ENCODE results near the gene HDGFL2.

Gene HDGFL2

DNA sequence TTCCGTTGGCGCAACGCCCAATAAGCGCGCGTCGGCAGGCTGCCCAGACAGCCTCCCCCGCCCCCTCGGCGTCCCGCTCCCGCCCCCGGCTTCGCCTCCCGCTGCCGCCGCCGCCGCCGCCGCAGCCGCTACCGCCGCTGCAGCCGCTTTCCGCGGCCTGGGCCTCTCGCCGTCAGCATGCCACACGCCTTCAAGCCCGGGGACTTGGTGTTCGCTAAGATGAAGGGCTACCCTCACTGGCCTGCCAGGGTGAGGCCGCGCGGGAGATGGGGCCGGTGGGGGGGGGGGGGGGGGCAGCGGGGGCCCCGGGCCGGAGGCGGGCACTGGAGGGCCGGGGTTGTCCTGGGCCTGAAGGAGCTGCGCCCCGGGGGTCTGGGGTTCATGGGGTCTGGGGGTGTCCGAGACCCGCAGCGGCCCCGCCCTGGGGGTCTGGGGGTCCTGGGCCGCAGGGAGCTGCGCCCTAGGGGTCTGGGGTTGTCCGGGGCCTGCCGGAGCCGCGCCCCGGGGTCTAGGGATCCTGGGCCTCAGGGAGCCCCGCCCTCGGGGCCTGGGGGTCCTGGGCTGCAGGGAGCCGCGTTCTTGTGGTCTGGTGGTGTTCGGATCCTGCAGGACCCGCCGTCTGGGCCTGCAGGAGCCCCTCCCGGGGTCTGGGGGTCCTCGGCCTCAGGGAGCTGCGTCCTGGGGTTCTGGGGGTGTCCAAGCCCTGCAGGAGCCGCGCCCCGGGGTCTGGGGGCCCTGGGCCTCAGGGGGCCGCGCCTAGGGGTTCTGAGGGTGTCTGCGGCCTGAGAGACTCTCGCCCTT, at the start of gene HDGFL2:
TSS of gene HDGFL2 (plus strand) at position 124 of the 801 bp plus-strand sequence. CDS start at position 178, 54 bp downstream.
- no peak for DNase-seq (ENCODE audit: low spot score)

DNA sequence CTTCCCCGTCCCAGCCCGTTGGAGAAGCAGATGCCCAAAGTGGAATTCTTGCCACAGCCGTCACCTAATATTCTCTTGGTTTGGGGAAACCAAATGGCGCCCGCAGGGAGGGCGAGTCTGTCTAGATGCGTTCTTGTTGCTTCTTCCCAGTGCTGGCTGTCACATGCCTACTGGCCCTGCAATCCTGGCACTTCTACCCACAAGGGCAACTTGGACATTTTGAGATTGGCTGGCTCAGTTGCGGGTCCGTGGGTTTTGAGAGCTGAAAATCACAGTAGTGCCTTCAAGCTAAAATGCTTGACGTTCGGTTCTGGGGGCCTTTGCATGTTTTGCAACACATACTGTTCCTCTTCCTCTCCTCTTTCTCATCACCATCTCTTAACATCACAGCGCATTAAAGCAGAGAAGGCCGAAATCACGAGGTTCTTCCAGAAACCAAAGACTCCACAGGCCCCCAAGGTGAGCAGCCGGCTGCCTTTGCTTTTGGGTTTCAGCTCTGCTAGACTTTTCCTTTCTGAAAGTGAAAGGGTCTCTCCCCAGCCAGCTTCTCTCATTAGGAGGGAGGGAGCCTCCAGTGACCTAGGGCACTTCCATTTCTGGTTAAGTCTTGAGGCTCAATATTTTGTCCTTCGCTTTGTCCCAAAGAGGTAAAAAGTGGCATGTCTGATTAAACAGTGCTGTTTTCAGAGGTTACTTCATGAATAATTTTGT, 48.5 kb upstream of the HDGFL2 start:
- DNase-seq (ENCODE audit: low spot score) = no peak

DNA sequence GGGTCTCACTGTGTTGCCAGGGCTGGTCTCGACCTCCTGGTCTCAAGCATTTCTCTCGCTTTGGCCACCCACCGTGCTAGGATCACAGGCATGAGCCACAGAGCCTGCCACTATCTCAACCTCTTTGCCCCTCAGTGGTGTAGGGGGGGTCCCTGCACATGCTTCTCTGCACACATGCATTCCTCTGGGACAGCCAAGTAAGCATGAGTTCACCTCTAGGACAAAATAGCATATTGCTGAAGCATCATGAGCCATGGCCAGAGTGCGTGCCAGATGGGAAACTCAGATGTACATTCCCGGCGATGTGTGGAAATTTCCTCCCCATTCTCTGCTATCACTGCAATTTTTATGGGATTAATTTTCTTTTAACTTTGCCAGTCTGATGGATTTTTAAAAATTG, 46.6 kb upstream of the HDGFL2 start:
- DNase-seq (ENCODE audit: low spot score) = no peak

- DNase-seq (ENCODE audit: low spot score) = no peak
Observed at GRCh38 chr19:4428326-4428975, 43.6 kb upstream of the HDGFL2 start.

DNA sequence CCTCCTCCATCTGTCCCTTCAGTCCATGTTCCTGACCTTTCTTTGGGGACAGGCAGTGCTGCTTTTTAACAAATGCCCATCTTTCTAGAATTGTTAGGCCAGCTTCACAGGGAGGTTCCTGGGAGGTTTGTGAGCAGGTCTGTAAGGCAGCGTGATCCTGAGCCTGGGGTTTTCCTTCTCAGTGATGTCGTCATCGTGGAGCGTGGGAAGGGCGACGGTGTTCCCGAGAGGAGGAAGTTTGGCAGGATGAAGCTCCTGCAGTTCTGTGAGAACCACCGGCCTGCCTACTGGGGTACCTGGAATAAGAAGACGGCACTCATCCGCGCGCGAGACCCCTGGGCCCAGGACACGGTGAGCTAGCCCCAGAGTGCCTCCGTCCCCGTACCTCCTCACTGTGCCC, 42.8 kb upstream of the HDGFL2 start:
- no peak for DNase-seq (ENCODE audit: low spot score)

DNA sequence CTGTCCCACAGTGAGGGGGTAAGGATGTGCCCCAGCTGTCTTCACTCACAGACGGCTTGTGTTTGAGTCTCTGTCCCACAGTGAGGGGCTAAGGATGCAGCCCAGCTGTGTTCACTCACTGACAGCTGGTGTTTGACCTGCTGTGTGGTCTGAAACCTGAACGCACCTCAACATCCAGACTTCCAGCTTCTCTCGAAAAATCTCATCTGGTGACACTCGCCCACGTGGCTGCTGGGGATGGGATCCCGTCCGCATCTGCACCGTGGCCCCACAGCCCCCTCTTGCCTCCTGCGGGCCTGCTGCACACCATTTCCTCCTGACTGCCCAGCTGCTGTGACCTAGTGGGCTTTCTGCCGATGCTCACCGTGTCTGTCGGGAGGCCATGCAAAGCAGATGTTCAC, 42.3 kb upstream of the HDGFL2 start:
- DNase-seq (ENCODE audit: low spot score) = no peak

DNA sequence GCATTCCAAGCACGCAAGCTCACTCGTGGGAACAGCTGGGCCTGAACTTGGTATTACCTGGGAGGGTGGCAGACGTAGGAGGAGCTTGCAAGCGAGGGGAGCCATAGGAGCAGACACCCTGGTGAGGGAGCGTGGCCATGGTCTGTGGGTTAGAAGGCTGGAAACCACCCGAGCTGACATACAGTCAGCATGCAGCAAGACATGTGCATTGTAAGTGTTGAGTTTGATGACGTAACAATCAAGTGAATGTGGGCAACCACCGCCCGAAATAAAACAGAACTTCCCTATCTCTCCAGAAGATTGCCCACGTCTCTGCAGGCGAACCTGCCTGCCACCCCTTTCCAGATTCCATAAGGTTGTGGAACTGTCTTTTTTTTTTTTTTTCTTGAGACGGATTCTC, 41.3 kb upstream of the HDGFL2 start:
- no peak for DNase-seq (ENCODE audit: low spot score)

DNA sequence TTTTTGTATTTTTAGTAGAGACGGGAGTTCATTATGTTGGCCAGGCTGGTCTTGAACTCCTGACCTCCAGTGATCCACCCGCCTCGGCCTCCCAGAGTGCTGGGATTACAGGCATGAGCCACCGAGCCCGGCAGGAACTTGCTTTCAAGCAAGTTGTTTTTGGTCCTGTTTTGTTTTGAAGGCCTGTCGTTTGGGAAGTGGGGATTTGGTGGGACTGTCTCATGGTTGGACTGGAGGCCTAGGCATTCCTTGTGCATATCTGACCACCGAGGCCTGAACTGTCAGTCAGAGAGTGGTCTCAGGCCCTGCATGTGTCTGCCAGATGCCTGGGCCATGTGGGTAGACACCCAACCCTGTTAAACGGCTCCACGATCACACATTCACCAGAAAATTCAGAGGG, 40.8 kb upstream of the HDGFL2 start:
- no peak for DNase-seq (ENCODE audit: low spot score)

- DNase-seq (ENCODE audit: low spot score) = no peak
Observed at GRCh38 chr19:4431808-4432674, 40.1 kb upstream of the HDGFL2 start.

DNA sequence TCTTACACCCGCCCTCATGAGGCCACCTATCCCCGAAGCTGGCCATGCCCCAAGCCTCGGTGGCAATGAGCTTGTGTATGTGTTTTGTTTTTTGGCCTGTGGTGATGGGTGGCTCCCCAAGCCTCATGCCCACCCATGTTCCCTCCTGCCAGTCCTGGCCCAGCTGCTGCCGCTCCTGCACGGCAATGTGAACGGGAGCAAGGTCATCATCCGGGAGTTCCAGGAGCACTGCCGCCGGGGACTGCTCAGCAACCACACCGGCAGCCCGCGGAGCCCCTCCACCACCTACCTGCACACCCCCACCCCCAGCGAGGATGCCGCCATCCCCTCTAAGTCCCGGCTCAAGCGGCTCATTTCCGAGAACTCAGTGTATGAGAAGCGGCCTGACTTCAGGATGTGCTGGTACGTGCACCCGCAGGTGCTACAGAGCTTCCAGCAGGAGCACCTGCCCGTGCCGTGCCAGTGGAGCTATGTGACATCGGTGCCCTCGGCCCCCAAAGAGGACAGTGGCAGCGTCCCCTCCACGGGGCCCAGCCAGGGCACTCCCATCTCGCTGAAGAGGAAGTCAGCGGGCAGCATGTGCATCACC, 39.1 kb upstream of the HDGFL2 start:
- DNase-seq (ENCODE audit: low spot score) = no peak

GRCh38 chr19:4434391-4434790, 37.7 kb upstream of the HDGFL2 start:
- no peak for DNase-seq (ENCODE audit: low spot score)

- DNase-seq (ENCODE audit: low spot score) = no peak
Observed at GRCh38 chr19:4436231-4436630, 35.9 kb upstream of the HDGFL2 start.

- DNase-seq (ENCODE audit: low spot score) = no peak
Observed at GRCh38 chr19:4437103-4437502, 35.0 kb upstream of the HDGFL2 start.

GRCh38 chr19:4439243-4439642, 32.9 kb upstream of the HDGFL2 start:
- DNase-seq (ENCODE audit: low spot score) = no peak

DNA sequence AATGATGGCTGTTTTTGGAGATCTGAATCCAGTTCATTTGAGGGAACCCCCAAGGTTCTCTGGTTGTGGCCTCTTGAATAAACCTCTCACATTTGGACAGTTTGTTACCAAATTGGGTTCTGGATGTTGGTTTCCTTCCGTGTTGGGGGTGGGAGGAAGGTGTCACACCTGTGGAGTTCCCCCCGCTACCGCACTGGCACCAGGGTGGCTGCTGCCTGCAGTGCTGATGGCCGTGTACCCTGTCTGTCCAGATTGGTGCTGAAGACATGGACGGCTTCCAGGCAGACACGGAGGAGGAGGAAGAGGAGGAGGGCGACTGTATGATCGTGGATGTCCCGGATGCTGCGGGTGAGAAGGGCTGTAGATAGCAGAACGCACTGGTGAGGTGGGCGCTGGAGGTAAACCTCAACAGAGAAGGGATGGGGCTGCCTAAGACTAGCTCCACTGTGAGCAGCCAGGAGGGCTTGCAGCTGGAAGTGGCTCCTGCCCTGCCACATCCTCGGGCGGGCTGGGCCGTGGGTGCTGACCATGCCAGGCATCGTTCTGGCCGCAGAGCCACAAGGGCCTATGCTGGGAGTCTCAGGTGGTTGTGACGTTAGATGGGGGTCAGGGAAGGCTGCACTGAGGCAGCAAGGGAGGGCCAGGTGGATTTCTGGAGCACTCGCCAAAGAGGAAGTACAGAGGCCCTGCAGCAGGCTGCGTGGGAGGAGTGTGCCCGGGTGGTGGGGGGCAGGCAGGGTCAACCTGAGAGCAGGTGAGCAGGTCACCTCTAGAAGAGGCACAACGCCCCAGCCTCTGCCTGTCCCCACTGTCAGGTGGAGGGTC, 29.9 kb upstream of the HDGFL2 start:
- no peak for DNase-seq (ENCODE audit: low spot score)

- DNase-seq (ENCODE audit: low spot score) = no peak
Observed at GRCh38 chr19:4442819-4443146, 29.3 kb upstream of the HDGFL2 start.

GRCh38 chr19:4443188-4443587, 28.9 kb upstream of the HDGFL2 start:
- no peak for DNase-seq (ENCODE audit: low spot score)

GRCh38 chr19:4443966-4444764, 27.9 kb upstream of the HDGFL2 start:
- no peak for DNase-seq (ENCODE audit: low spot score)

- no peak for DNase-seq (ENCODE audit: low spot score)
Observed at GRCh38 chr19:4444765-4445741, 27.0 kb upstream of the HDGFL2 start.
